GM12878 (cell line): ENCODE measurements around the gene FTL.

Source experiments
- CTCF ChIP-seq, 3 experiments: IDR thresholded peaks in 2 of 3; conservative IDR thresholded peaks in 1 of 3; 2 replicates each; pipeline ENCODE4 v1.5.1; 2011; ENCODE audit warnings: low read depth in 3 of 3, low read length in 3 of 3, mild to moderate bottlenecking in 3 of 3, control low read depth in 2 of 3, moderate library complexity in 2 of 3, inconsistent platforms in 1 of 3, mixed read lengths in 1 of 3; ENCODE audit not compliant: control insufficient read depth in 2 of 3, insufficient read depth in 1 of 3; ENCODE audit errors: extremely low read depth in 1 of 3
- EP300 ChIP-seq, 2 experiments: fragments of 150-350 bp in 1 of 2; IDR thresholded peaks; 2 replicates each; pipeline ENCODE4 v1.6.1; 2011 to 2012; ENCODE audit warnings: low read depth in 2 of 2, low read length in 2 of 2, borderline replicate concordance in 1 of 2, improper control_type of control experiment in 1 of 2, inconsistent platforms in 1 of 2; ENCODE audit not compliant: control insufficient read depth in 1 of 2
- HDAC2 ChIP-seq: fragments of 200-600 bp; sonication (generic); IDR thresholded peaks from 2 replicates; pipeline ENCODE4 v1.6.1; 2017
- JUNB ChIP-seq: IDR thresholded peaks from 2 replicates; pipeline ENCODE4 v1.6.1; 2016; ENCODE audit warnings: antibody characterized with exemption, mild to moderate bottlenecking
- MYC ChIP-seq: IDR thresholded peaks from 2 replicates; pipeline ENCODE4 v1.6.1; 2011; ENCODE audit warnings: mild to moderate bottlenecking, low read length, moderate library complexity, inconsistent platforms; ENCODE audit not compliant: insufficient read depth, insufficient replicate concordance, insufficient read length, severe bottlenecking
- NBN ChIP-seq: fragments of 450-650 bp; IDR thresholded peaks from 2 replicates; pipeline ENCODE4 v1.6.1; 2016
- POLR2A ChIP-seq: IDR thresholded peaks from 2 replicates; pipeline ENCODE4 v1.6.1; 2011; ENCODE audit warnings: low read depth, mild to moderate bottlenecking, low read length
- POLR2AphosphoS5 ChIP-seq: IDR thresholded peaks from 2 replicates; pipeline ENCODE4 v1.6.1; 2011; ENCODE audit warnings: mild to moderate bottlenecking, low read length, inconsistent platforms
- POU2F2 ChIP-seq: IDR thresholded peaks from 3 replicates; pipeline ENCODE4 v1.6.1; 2011; ENCODE audit warnings: low read depth, mild to moderate bottlenecking, low read length, borderline replicate concordance
- TF ChIP-seq, protein P1 (sequence below): IDR thresholded peaks from 2 replicates; pipeline ENCODE4 v1.6.1; 2011; ENCODE audit warnings: mild to moderate bottlenecking, low read depth, low read length, moderate library complexity; ENCODE audit not compliant: insufficient replicate concordance
- TF ChIP-seq, protein P2 (sequence below): fragments of 450-650 bp; IDR thresholded peaks from 2 replicates; pipeline ENCODE4 v1.6.1; 2017; ENCODE audit warnings: borderline replicate concordance

DNA sequence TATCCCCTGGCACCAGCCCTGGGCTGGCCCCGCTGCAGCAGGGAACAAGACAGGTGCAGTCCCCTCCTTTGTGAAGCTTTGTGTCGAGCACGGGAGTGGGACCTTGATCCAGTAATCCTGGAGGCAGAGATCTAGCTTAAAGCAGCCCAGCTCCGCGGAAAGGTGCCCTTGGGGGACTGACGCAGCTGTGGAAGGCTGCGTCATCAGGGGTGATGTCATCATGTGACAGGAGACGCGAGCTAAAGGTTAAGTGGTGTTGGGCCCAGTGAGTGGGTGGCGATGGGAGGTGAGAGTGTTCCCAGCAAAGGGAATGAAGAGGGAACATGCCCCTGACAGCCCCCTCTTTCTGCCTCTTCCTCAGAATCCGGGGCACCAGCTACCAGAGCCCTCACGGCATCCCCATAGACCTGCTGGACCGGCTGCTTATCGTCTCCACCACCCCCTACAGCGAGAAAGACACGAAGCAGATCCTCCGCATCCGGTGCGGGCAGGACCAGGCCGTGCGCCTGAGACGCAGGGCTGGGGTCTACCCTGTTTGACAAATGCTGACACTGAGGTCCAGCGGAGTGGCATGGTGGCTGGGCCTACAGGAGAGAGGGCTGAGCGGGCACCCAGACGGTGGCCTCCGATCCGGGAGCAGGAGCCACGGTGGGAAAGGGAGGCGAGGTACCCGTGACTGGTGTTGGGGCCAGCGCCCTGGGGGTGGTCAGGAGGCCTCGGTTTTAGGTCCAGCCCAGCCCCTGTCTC is 49.2 kb downstream of the FTL start:
- TF ChIP-seq HDAC2 (no peak), CTCF (IDR thresholded peaks at IDR 0.05 in 2 of 3, conservative IDR thresholded peaks at IDR 0.05 in 1 of 3; ENCODE audit: control insufficient read depth in 2 of 3, extremely low read depth in 1 of 3, insufficient read depth in 1 of 3, low read depth in 3 of 3, low read length in 3 of 3) (no peak), POU2F2 (no peak), JUNB (no peak), POLR2AphosphoS5 (no peak), MYC (no peak), NBN (no peak), EP300 (IDR thresholded peaks at IDR 0.05; ENCODE audit: borderline replicate concordance in 1 of 2, control insufficient read depth in 1 of 2, low read depth in 2 of 2, low read length in 2 of 2) (no peak), POLR2A (no peak; the same call in none of the 2 replicates)
- TF ChIP-seq, protein P1, sequence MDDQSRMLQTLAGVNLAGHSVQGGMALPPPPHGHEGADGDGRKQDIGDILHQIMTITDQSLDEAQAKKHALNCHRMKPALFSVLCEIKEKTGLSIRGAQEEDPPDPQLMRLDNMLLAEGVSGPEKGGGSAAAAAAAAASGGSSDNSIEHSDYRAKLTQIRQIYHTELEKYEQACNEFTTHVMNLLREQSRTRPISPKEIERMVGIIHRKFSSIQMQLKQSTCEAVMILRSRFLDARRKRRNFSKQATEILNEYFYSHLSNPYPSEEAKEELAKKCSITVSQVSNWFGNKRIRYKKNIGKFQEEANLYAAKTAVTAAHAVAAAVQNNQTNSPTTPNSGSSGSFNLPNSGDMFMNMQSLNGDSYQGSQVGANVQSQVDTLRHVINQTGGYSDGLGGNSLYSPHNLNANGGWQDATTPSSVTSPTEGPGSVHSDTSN: no peak
- TF ChIP-seq, protein P2, sequence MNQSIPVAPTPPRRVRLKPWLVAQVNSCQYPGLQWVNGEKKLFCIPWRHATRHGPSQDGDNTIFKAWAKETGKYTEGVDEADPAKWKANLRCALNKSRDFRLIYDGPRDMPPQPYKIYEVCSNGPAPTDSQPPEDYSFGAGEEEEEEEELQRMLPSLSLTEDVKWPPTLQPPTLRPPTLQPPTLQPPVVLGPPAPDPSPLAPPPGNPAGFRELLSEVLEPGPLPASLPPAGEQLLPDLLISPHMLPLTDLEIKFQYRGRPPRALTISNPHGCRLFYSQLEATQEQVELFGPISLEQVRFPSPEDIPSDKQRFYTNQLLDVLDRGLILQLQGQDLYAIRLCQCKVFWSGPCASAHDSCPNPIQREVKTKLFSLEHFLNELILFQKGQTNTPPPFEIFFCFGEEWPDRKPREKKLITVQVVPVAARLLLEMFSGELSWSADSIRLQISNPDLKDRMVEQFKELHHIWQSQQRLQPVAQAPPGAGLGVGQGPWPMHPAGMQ: no peak
